Stimulated activated naive CD8-positive, alpha-beta T cell treated with anti-CD3 and anti-CD28 coated beads, Interleukin-15, amount 100 ng/mL, for 72 hours (primary cell): ENCODE results near the gene OLFM3.

ENCODE experiments used
- ATAC-seq: fragments of 150-1000 bp; cut with Tn5 transposase; 2 replicates; pipeline ENCODE4 v1.10.0; 2021; ENCODE audit warnings: mild to moderate bottlenecking, moderate library complexity
- DNase-seq, 2 donors: peaks; one replicate each; pipeline ENCODE4 v3.0.0; 2021 to 2022
- H3K27ac Mint-ChIP-seq, 2 donors: one replicate each; pipeline ENCODE4 v1.8.0; 2022; ENCODE audit warnings: mild to moderate bottlenecking in 2 of 2, mixed read lengths in 2 of 2, moderate library complexity in 2 of 2
- H3K27me3 Mint-ChIP-seq: one replicate; pipeline ENCODE4 v1.8.0; 2022; ENCODE audit warnings: mixed read lengths
- H3K4me1 Mint-ChIP-seq: one replicate; pipeline ENCODE4 v1.8.0; 2022; ENCODE audit warnings: mild to moderate bottlenecking, mixed read lengths
- H3K4me3 Mint-ChIP-seq, 2 donors: one replicate each; pipeline ENCODE4 v1.8.0; 2022; ENCODE audit warnings: mild to moderate bottlenecking in 2 of 2, mixed read lengths in 2 of 2, moderate library complexity in 1 of 2
- H3K9me3 Mint-ChIP-seq, 2 donors: one replicate each; pipeline ENCODE4 v1.8.0; 2022; ENCODE audit warnings: mixed read lengths in 2 of 2

The OLFM3 gene

DNA sequence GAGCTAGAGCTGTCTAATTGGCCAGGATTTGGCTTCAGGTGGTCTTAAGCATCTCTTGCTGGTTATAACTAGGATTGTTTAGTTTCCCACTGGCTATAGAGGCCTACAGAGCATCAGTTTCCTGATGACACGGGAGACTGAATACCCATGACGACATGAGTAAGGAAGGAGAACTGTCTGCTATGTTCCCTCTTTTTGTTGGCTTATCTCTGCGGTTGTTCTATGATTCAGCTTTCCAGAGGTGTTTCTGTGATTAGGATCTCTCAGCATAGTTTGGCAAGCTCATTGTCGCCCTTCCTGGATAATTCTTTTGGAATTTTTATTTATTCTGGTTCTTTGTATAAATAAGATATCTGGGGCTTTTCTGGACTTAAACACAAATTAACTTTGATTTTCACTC is 163.4 kb downstream of the OLFM3 start:
- no peak for ATAC-seq

DNA sequence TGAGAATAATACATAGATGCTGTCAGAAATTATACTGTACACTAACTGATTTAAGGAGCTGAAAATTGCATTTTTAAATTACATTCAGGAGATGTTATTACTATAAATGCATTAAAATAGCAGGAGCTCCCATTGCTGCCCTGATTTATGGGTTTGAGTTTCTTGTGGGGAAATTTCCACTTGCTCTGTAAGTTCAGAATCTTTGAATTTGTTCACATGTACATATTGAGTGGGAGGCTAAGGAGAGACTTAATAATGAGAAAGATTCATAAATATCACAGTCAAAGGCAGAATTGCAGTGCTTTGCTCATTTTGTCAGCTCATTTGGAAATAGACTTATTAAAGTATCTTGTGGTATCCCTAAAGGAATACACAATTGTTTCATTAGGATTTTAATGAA is 170.3 kb downstream of the OLFM3 start:
- H3K9me3 Mint-ChIP-seq = no peaks in the 10 kb centered on the region
- DNase-seq (no peak), ATAC-seq (no peak)
- no peak overlapping the region for H3K27ac Mint-ChIP-seq
- no peaks in the 10 kb centered on the region for H3K4me1 Mint-ChIP-seq
- H3K27me3 Mint-ChIP-seq = no peaks in the 10 kb centered on the region
- H3K4me3 Mint-ChIP-seq = no peak overlapping the region

More for the DNA sequence above, 163.4 kb downstream of the OLFM3 start:
- Mint-ChIP-seq H3K9me3 (no peaks in the 10 kb centered on the region), H3K27ac (no peak overlapping the region), H3K4me3 (no peak overlapping the region), H3K27me3 (no peaks in the 10 kb centered on the region), H3K4me1 (no peaks in the 10 kb centered on the region)
- DNase-seq = no peak

DNA sequence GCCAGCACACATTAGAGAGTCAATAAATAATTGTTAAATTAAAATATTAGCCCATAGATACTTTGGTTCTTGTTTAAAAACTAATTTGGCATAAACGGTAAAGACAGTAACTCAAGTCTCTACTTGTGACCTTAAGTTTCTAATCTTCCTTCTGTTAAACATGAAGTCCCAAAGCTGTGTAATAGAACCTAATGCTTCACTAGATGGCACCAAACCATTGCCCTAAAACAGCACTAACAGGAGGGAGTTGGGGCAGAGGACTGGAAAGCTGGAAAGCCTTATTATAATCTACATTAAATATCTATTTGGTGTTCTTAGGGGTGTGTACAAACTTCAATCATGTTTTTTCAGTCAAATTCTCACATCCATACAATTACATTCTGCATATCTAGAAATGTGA is 176.7 kb downstream of the OLFM3 start:
- no peak overlapping the region for H3K4me3 Mint-ChIP-seq
- no peak for ATAC-seq
- no peaks in the 10 kb centered on the region for H3K27me3 Mint-ChIP-seq
- no peaks in the 10 kb centered on the region for H3K4me1 Mint-ChIP-seq
- H3K27ac Mint-ChIP-seq = no peak overlapping the region
- no peaks in the 10 kb centered on the region for H3K9me3 Mint-ChIP-seq
- DNase-seq = no peak

DNA sequence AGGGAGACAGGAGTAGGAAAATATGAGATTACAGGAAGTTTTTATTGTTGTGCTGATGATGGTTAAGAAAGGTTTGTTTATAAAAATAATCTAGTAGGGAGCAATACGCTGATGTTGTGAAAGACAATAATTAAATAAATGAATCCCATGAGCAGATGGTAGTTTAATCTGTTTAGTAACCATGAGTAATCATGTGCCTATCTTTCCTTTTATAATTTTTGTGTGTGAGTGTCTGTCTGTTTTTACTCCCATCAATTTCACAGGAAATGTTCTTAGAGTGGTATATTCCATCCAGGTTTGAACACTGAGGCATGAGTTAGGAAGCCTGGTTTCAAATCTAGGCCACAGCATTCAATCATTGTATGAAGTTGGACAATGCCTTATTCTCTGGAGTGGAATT is 180.5 kb downstream of the OLFM3 start:
- no peaks in the 10 kb centered on the region for H3K27me3 Mint-ChIP-seq
- no peak overlapping the region for H3K4me3 Mint-ChIP-seq
- no peak overlapping the region for H3K27ac Mint-ChIP-seq
- no peaks in the 10 kb centered on the region for H3K4me1 Mint-ChIP-seq
- no peaks in the 10 kb centered on the region for H3K9me3 Mint-ChIP-seq
- ATAC-seq (no peak), DNase-seq (no peak)

DNA sequence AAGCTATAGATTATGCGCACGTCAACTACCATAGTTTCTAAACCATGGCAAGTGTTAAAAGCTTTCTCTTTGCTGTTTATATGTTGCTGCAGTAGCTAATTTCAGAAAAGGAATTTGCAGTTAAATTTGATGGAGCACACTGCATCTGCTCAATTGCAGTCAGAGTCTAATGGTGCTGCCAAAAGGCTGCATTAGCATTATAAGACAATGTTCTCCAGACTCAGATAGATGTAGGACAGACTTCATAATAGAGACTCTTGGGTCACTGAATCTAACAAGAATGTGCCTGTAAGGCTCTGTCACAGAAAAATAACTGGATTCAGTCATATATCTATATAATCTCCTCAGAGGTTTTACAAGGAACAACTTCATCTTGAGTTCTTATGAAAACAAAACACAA is 198.3 kb downstream of the OLFM3 start:
- Mint-ChIP-seq H3K9me3 (no peaks in the 10 kb centered on the region), H3K27ac (no peak overlapping the region), H3K27me3 (no peaks in the 10 kb centered on the region), H3K4me1 (no peaks in the 10 kb centered on the region), H3K4me3 (no peak overlapping the region)
- no peak for DNase-seq
- no peak for ATAC-seq

DNA sequence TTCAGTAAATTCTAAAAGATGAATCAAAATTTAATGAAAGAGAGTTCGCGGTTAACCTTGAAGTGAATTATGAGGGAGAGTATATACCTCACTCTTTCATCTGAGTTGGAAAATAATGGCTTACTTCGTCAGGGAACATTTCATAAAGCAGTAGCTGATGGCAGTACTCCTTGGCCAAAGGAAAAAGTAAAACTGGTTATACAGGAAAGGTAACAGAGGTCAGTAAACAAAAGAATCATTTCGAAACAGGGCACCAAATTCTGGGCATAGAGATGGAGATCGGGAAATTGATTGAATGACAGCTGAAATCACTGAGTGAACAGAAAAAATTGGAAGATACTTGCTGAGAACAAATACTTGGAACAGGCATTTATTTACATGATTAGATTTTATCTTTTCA is 199.0 kb downstream of the OLFM3 start:
- Mint-ChIP-seq H3K4me3 (no peak overlapping the region), H3K9me3 (no peaks in the 10 kb centered on the region), H3K27ac (peak overlapping the region in 1 of 2 donors; percentile 79), H3K4me1 (no peaks in the 10 kb centered on the region), H3K27me3 (no peaks in the 10 kb centered on the region)
- ATAC-seq (no peak), DNase-seq (no peak)

DNA sequence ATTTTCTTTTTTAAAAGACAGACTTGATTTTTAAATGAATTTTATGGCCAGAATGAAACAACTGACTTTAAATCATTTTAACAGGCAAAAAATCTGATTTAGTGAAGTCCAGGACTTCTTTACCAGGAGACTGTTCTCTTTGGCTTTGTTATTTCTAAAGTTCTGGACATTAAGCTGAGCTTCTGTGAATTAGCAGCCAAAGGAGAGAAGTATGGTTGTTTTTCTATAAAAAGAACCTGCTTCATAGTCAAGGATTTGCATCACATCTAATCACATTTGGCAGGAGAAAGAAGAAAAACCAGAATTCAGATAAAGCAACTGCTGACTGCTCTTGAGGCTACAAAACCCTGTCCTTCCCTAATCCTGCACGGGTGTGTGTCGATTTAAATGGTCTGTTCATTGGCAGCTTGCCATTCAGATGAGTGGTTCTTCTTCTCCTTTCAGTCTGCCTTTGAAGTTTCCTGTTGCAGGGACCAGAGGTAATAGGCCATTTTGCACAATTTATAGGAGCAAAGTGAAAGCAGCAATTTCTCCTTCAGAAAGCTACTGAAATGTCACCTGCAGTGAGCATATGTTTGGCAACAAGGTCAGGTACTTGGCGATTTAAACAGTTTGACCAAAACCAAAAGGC is 215.4 kb downstream of the OLFM3 start:
- H3K27ac Mint-ChIP-seq = no peak overlapping the region
- no peaks in the 10 kb centered on the region for H3K27me3 Mint-ChIP-seq
- no peak overlapping the region for H3K4me3 Mint-ChIP-seq
- no peaks in the 10 kb centered on the region for H3K9me3 Mint-ChIP-seq
- DNase-seq = no peak
- H3K4me1 Mint-ChIP-seq = no peaks in the 10 kb centered on the region
- no peak for ATAC-seq

DNA sequence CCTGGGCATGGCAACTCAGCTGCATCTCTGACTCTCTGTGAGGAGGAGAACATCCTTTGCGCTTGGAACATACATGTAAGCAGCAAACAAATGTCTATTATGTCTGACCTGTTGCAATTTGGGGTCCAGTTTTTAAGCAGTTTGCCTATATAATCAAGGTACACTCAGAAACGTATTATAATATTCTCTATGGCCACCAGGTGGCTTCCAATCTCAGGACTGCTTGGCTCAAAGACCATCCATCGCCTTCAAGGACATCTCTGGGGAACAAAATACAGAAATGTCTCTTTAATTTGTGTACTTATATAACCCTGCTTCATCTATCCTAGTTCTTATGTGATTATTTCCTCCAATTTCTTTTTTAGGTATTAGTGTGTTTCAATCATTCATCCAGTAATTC is 227.2 kb downstream of the OLFM3 start:
- DNase-seq = no peak
- Mint-ChIP-seq H3K4me1 (no peaks in the 10 kb centered on the region), H3K27ac (no peak overlapping the region), H3K9me3 (no peaks in the 10 kb centered on the region), H3K4me3 (no peak overlapping the region), H3K27me3 (no peaks in the 10 kb centered on the region)
- no peak for ATAC-seq

DNA sequence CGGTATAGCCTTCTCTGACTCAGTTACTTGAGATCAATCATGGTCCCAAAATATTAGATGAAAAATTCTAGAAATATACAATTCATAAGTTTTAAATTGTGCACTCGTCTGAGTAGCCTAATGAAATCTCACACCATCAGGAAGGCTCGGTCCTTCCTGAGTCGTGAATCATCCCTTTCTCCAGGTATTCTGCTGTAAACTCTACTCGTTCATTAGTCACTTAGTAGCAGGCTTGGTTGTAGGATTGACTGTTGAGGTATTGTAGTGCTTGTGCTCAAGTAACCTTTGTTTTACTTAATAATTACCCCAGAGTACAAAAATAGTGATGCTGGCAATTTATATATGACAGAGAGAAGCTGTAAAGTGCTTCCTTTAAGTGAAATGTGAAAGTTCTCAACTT is 238.7 kb downstream of the OLFM3 start:
- ATAC-seq (no peak), DNase-seq (no peak)
- no peak overlapping the region for H3K4me3 Mint-ChIP-seq
- no peaks in the 10 kb centered on the region for H3K4me1 Mint-ChIP-seq
- no peaks in the 10 kb centered on the region for H3K27me3 Mint-ChIP-seq
- no peak overlapping the region for H3K27ac Mint-ChIP-seq
- H3K9me3 Mint-ChIP-seq = no peaks in the 10 kb centered on the region

DNA sequence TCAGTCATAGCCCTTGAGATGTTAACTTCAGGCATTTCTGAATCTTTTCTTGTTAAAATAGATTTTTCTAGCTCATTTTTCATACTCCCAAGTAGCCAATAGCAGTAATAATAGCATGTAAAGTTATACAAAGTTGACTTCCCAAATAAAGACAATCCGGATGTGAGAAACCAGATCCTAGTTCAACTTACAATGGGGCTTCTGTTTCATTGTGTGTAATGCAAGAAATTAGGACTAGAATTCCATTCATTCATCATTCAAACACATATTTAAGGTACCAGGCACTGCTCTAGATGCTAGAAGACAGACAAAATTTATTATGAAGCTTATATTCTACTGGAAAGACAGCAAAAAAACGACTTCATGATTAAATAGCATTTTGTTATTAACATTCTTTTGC is 240.3 kb downstream of the OLFM3 start:
- no peaks in the 10 kb centered on the region for H3K4me1 Mint-ChIP-seq
- no peaks in the 10 kb centered on the region for H3K27me3 Mint-ChIP-seq
- ATAC-seq (no peak), DNase-seq (no peak)
- no peak overlapping the region for H3K4me3 Mint-ChIP-seq
- H3K9me3 Mint-ChIP-seq = no peaks in the 10 kb centered on the region
- H3K27ac Mint-ChIP-seq = no peak overlapping the region
